Adrenal gland (tissue), 12 donors: ENCODE results near the gene CHPF2. TPM values are rescaled to one million over a fixed set of nuclear protein-coding genes. Genes with fewer than 3 reads are reported as not detected.

Experiments used
- DNase-seq, 7 donors: peaks; one replicate each; pipeline ENCODE4 v3.0.0-alpha.2; 2019 to 2020
- H3K27ac ChIP-seq, 5 donors: fragments of 200-600 bp; sonication (generic) in 4 of 5; 1 replicate in 3 of 5; 2 replicates in 2 of 5; pipeline versions ENCODE4 v1.5.1 to v1.8.0; 2016 to 2020; ENCODE audit warnings: mild to moderate bottlenecking in 1 of 5
- H3K27me3 ChIP-seq: fragments of 200-600 bp; 2 replicates; pipeline ENCODE4 v1.8.0; 2021
- H3K36me3 ChIP-seq, 2 donors: fragments of 200-600 bp; replicated peaks in 1 of 2; 1 replicate in 1 of 2; 2 replicates in 1 of 2; pipeline versions ENCODE4 v1.5.1 to v1.8.0; 2018 to 2022
- H3K4me1 ChIP-seq, 2 donors: fragments of 200-600 bp; replicated peaks in 1 of 2; 1 replicate in 1 of 2; 2 replicates in 1 of 2; pipeline versions ENCODE4 v1.5.1 to v1.8.0; 2018 to 2021
- H3K4me3 ChIP-seq, 4 donors: fragments of 200-600 bp; sonication (generic) in 3 of 4; one replicate each; pipeline ENCODE4 v1.5.1; 2016 to 2018
- H3K9me3 ChIP-seq, 3 donors: fragments of 200-600 bp; sonication (generic) in 1 of 3; replicated peaks in 1 of 3; 1 replicate in 2 of 3; 2 replicates in 1 of 3; pipeline versions ENCODE4 v1.5.1 to v1.8.0; 2016 to 2021
- CTCF ChIP-seq, 6 experiments: fragments of 450-650 bp in 4 of 6; fragments of 200-600 bp in 2 of 6; sonication (generic) in 1 of 6; IDR thresholded peaks; 1 replicate in 5 of 6; 2 replicates in 1 of 6; pipeline versions ENCODE4 v1.5.1 to v1.8.0; 2016 to 2021; ENCODE audit warnings: antibody characterized with exemption in 6 of 6, mild to moderate bottlenecking in 2 of 6, moderate library complexity in 1 of 6
- POLR2A ChIP-seq, 2 donors: fragments of 450-650 bp; IDR thresholded peaks; one replicate each; pipeline ENCODE4 v1.6.1; 2017; ENCODE audit warnings: antibody characterized with exemption in 2 of 2, mild to moderate bottlenecking in 2 of 2, moderate library complexity in 1 of 2
- WGBS, 4 donors: extraction: QIAGEN DNeasy Blood & Tissue Kit in 2 of 4; methylation state at CpG; one replicate each; pipeline versions ENCODE4 v1.1.5 to v1.1.7; 2013 to 2017; 5-methylcytosine and 5-hydroxymethylcytosine counted together
- intact Hi-C, 2 donors: fragments of 100-400 bp; cut with DNase I; formaldehyde crosslinking; loops; one replicate each; pipeline versions ENCODE4 v1.14.1 to v1.15.0; 2022 to 2023
- polyA plus RNA-seq, 3 donors: library from polyadenylated mRNA; stranded (reverse); fragments of 200-250 nt in 2 of 3; fragments of 350-450 nt in 1 of 3; fragmentation: Illumina TruSeq in 1 of 3; extraction: RNeasy Lipid Tissue Mini Kit (QIAGEN cat#74804) in 1 of 3; gene quantifications; one replicate each; pipeline ENCODE4 v1.2.3, GENCODE V29; 2013 to 2014
- total RNA-seq, 9 donors: library from RNA; depleted of rRNA in 4 of 9; stranded (reverse); fragments of >200 nt in 4 of 9; fragments of 120-200 nt in 1 of 9; fragmentation: NEBNext Ultra II Directional in 1 of 9; extraction: Animal tissue kit (Norgen Biotek cat#: 25700) in 1 of 9; gene quantifications; one replicate each; pipeline versions ENCODE4 v1.1.0 to v1.2.4, GENCODE V29; 2013 to 2023
- donor health status: healthy with polysubstance abuse.
- donor health status: Bipolar disorder and iron deficiency.
- donor health status: DM: yes; HTN: yes; CAD: no.
- donor health status: DM: no; HTN: no; CAD: no.
- donor health status: DM: no; HTN: no; CAD: no.
- donor health status: DM: yes; HTN: yes; CAD: no.

CHPF2 gene
- total and polyA plus RNA-seq, 12 donors = 15.8 to 87.8 (median 60.6) TPM

GRCh38 chr7:151207315-151207714 is 25.0 kb upstream of the CHPF2 start:
- Histone ChIP-seq H3K4me1 (no peaks in the 10 kb centered on the region), H3K27me3 (no peaks in the 10 kb centered on the region), H3K36me3 (no peaks in the 10 kb centered on the region), H3K27ac (no peak overlapping the region), H3K4me3 (no peak overlapping the region), H3K9me3 (no peaks in the 10 kb centered on the region)
- 58 to 72% (median 64%) methylated on average over 9 of the region's 9 CpGs for whole genome bisulfite sequencing, 4 donors
- intact Hi-C loops = no loop called here
- TF ChIP-seq POLR2A (IDR thresholded peaks at IDR 0.05) (no peak), CTCF (IDR thresholded peaks at IDR 0.05) (no peak)
- DNase-seq = no peak

GRCh38 chr7:151207804-151208203 is 24.5 kb upstream of the CHPF2 start:
- TF ChIP-seq CTCF (IDR thresholded peaks at IDR 0.05) = no peak
- no peak for TF ChIP-seq POLR2A (IDR thresholded peaks at IDR 0.05)
- WGBS, 4 donors = 37 to 67% (median 63%) methylated on average over 5 to 12 of the region's 12 CpGs
- intact Hi-C loops = no loop called here

GRCh38 chr7:151208253-151208862 is 23.9 kb upstream of the CHPF2 start:
- Histone ChIP-seq H3K4me3 (no peak overlapping the region), H3K36me3 (peaks cover 0 to 9% of the 10 kb centered on the region in 2 donors), H3K4me1 (no peaks in the 10 kb centered on the region), H3K27me3 (no peaks in the 10 kb centered on the region), H3K9me3 (no peaks in the 10 kb centered on the region), H3K27ac (no peak overlapping the region)
- intact Hi-C loops = no loop called here
- no peak for DNase-seq
- no peak for TF ChIP-seq CTCF (IDR thresholded peaks at IDR 0.05)
- TF ChIP-seq POLR2A (IDR thresholded peaks at IDR 0.05) = no peak
- WGBS, 4 donors = 67 to 78% (median 75%) methylated on average over 9 of the region's 9 CpGs

More at GRCh38 chr7:151207804-151208203, 24.5 kb upstream of the CHPF2 start:
- no peak for DNase-seq
- H3K27ac ChIP-seq = no peak overlapping the region
- H3K4me3 ChIP-seq = no peak overlapping the region
- H3K27me3 ChIP-seq = no peaks in the 10 kb centered on the region
- H3K4me1 ChIP-seq = no peaks in the 10 kb centered on the region
- peaks cover 0 to 4% of the 10 kb centered on the region in 2 donors for H3K36me3 ChIP-seq
- no peaks in the 10 kb centered on the region for H3K9me3 ChIP-seq

GRCh38 chr7:151209588-151209987 is 22.7 kb upstream of the CHPF2 start:
- intact Hi-C loops = no loop called here
- WGBS, 4 donors = 76 to 83% (median 83%) methylated on average over 5 to 6 of the region's 6 CpGs
- DNase-seq = no peak

More at GRCh38 chr7:151209588-151209987, 22.7 kb upstream of the CHPF2 start:
- H3K4me1 ChIP-seq = no peaks in the 10 kb centered on the region
- TF ChIP-seq POLR2A (IDR thresholded peaks at IDR 0.05) (no peak), CTCF (IDR thresholded peaks at IDR 0.05) (no peak)
- no peak overlapping the region for H3K4me3 ChIP-seq
- H3K27me3 ChIP-seq = no peaks in the 10 kb centered on the region
- peaks cover 0 to 21% of the 10 kb centered on the region in 2 donors for H3K36me3 ChIP-seq
- H3K27ac ChIP-seq = no peak overlapping the region
- no peaks in the 10 kb centered on the region for H3K9me3 ChIP-seq
